G401 (cell line): ENCODE results near the gene OCA2. TPM values are rescaled to one million over a fixed set of nuclear protein-coding genes. Genes with fewer than 3 reads are reported as not detected.
A peak's percentile ranks its signal among the peaks of the same experiment; 100 is the strongest.
"Not testable (repeated sequence)": the region's sequence is repeated elsewhere in the genome, so short reads cannot be mapped to it uniquely, and the experiment has no call there.

Source experiments
- DNase-seq: peaks from one replicate; pipeline ENCODE4 v3.0.0-alpha.2; 2015; ENCODE audit warnings: low spot score
- in situ Hi-C: cut with HindIII; loops from 2 replicates; pipeline ENCODE4 v1.10.0; 2016; ENCODE audit warnings: low sequenced_read_pairs, mixed read lengths
- total RNA-seq: library from RNA; depleted of rRNA; stranded (reverse); fragments of >200 nt; shearing (Covaris generic); gene quantifications from 2 replicates; pipeline ENCODE4 v1.2.3, GENCODE V29; 2014

The OCA2 gene
- total RNA-seq, 1 experiment from 2014 or later, result 4.1 TPM

- in situ Hi-C loops, result no loop called here
- no peak for DNase-seq
Observed at GRCh38 chr15:27985099-27985498, 114.0 kb downstream of the OCA2 start.

GRCh38 chr15:27983496-27983895 is 115.6 kb downstream of the OCA2 start:
- in situ Hi-C loops, result no loop called here
- DNase-seq, result no peak

GRCh38 chr15:27977696-27978095 is 121.4 kb downstream of the OCA2 start:
- in situ Hi-C loops, result no loop called here

GRCh38 chr15:27973886-27974285 is 125.2 kb downstream of the OCA2 start:
- in situ Hi-C loops, result no loop called here
- DNase-seq, result no peak

More at GRCh38 chr15:27977696-27978095, 121.4 kb downstream of the OCA2 start:
- peak; percentile 57 for DNase-seq

GRCh38 chr15:27970661-27971392 is 128.3 kb downstream of the OCA2 start:
- in situ Hi-C loops, result no loop called here
- no peak for DNase-seq

- no peak for DNase-seq
- in situ Hi-C loops, result no loop called here
Observed at GRCh38 chr15:27967541-27967940, 131.6 kb downstream of the OCA2 start.

- in situ Hi-C loops, result no loop called here
- DNase-seq, result no peak
Observed at GRCh38 chr15:27965546-27965945, 133.6 kb downstream of the OCA2 start.

- in situ Hi-C loops, result no loop called here
- no peak for DNase-seq
Observed at GRCh38 chr15:27961801-27962200, 137.3 kb downstream of the OCA2 start.

- in situ Hi-C loops, result no loop called here
- no peak for DNase-seq
Observed at GRCh38 chr15:27958911-27959578, 140.1 kb downstream of the OCA2 start.

GRCh38 chr15:27956285-27956684 is 142.8 kb downstream of the OCA2 start:
- in situ Hi-C loops, result no loop called here
- DNase-seq, result no peak

- DNase-seq, result no peak
- in situ Hi-C loops, result no loop called here
Observed at GRCh38 chr15:27955087-27955486, 144.0 kb downstream of the OCA2 start.

- in situ Hi-C loops, DNase-seq: not testable (repeated sequence)
Observed at GRCh38 chr15:27952593-27952992, 146.5 kb downstream of the OCA2 start.

- peak; percentile 87 for DNase-seq
- in situ Hi-C loops, result no loop called here
Observed at GRCh38 chr15:27951191-27951890, 147.8 kb downstream of the OCA2 start.

GRCh38 chr15:27949089-27949488 is 150.0 kb downstream of the OCA2 start:
- DNase-seq, result no peak
- in situ Hi-C loops, result no loop called here

GRCh38 chr15:27939246-27939645 is 159.9 kb downstream of the OCA2 start:
- in situ Hi-C loops, result no loop called here
- DNase-seq, result no peak

GRCh38 chr15:27937851-27938250 is 161.3 kb downstream of the OCA2 start:
- in situ Hi-C loops, result no loop called here
- no peak for DNase-seq

- in situ Hi-C loops, result no loop called here
- DNase-seq, result no peak
Observed at GRCh38 chr15:27936164-27936563, 163.0 kb downstream of the OCA2 start.

- DNase-seq, result no peak
- in situ Hi-C loops, result no loop called here
Observed at GRCh38 chr15:27935328-27935727, 163.8 kb downstream of the OCA2 start.

- DNase-seq, result no peak
- in situ Hi-C loops, result no loop called here
Observed at GRCh38 chr15:27934782-27935181, 164.3 kb downstream of the OCA2 start.

- no peak for DNase-seq
- in situ Hi-C loops, result no loop called here
Observed at GRCh38 chr15:27933562-27933961, 165.6 kb downstream of the OCA2 start.
